ENCODE measurements around the gene TNFSF10. TPM values are rescaled to one million over a fixed set of nuclear protein-coding genes. Genes with fewer than 3 reads are reported as not detected.

The TNFSF10 gene
- 50.2 TPM for total RNA-seq

DNA sequence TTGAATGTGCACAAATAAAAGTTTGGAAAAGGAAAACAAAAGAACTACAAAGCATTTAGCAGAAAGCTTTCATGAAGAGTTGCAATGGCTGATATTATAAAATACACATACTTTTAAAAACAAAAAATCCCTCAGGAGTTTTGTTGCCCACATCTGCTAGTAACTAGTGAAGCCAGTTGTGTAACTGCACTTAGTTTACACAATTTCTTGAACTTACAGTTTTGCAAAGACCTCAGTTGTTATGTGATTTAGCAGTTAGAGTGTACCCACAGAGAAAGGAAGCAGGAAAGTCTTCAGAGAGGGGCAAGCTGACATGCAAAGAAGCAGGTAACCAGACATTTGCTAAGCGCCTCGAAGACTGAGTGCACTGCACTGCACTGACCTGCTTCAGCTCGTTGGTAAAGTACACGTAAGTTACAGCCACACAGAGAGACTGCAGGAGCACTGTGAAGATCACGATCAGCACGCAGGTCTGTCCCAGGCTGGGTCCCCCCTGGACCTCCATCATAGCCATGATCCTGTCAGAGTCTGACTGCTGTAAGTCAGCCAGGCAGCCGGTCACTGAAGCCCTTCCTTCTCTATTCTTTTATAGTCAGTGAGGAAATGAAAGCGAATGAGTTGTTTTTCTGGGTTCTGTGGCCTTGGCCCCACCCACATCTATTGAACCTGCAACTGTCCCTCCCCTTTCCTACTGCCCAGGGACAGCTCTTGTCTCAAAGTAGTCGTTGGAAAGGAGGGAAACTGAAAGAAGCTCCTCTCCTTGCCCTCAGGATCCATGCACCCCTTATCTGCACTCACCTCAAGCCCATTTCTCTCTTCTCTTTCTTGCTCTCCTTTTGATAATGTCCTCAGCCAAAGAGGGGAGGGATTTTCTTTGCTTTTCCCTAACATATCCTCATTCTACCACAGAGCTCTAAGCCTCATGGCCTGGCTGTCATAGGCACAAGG is at the start of gene TNFSF10:
Gene TNFSF10, minus strand, starts transcription at position 560 of the 948 bp plus-strand sequence. Its CDS starts 46 bp downstream, at position 514.

Small RNA genes lying within 50 kb of the gene (small RNA-seq; reads per million reads assigned to genes)
- gene AC007919.1 (ENCODE audit: low replicate concordance): not detected

Other genes with a start within 250 kb of the TNFSF10 start
- not detected for gene GHSR, start 75.0 kb downstream of the TNFSF10 start, total RNA-seq
- 4.8 TPM for gene NCEH1, start 187.6 kb upstream of the TNFSF10 start, total RNA-seq
- 19.0 TPM for gene ECT2, start 227.3 kb upstream of the TNFSF10 start, total RNA-seq

All from metanephros (tissue), 2 donors.